RWPE2 (cell line): ENCODE data around the gene PDHA1.

ENCODE experiments used
- ATAC-seq: fragments of 200-7000 bp; cut with Tn5 transposase; 3 replicates; pipeline ENCODE4 v1.9.1; 2021; ENCODE audit warnings: low read depth
- DNase-seq: peaks from one replicate; pipeline ENCODE4 v3.0.0-alpha.2; 2020; ENCODE audit warnings: low spot score
- H3K27ac ChIP-seq: fragments of 450-650 bp; 2 replicates; pipeline ENCODE4 v1.5.1; 2017; ENCODE audit warnings: mild to moderate bottlenecking; ENCODE audit not compliant: poor library complexity, severe bottlenecking
- H3K27me3 ChIP-seq: fragments of 250-450 bp; sonication (Bioruptor Pico); 2 replicates; pipeline ENCODE4 v1.5.1; 2021; ENCODE audit warnings: mild to moderate bottlenecking, moderate library complexity; ENCODE audit not compliant: insufficient read depth, poor library complexity, severe bottlenecking
- H3K36me3 ChIP-seq: fragments of 250-450 bp; sonication (Bioruptor Pico); 2 replicates; pipeline ENCODE4 v1.5.1; 2020; ENCODE audit warnings: low read depth, mild to moderate bottlenecking, moderate library complexity
- H3K4me1 ChIP-seq: fragments of 250-450 bp; sonication (Bioruptor Pico); 2 replicates; pipeline ENCODE4 v1.5.1; 2021; ENCODE audit warnings: mild to moderate bottlenecking, moderate library complexity; ENCODE audit not compliant: insufficient read depth, poor library complexity, severe bottlenecking
- H3K4me3 ChIP-seq: fragments of 250-450 bp; sonication (Bioruptor Pico); 2 replicates; pipeline ENCODE4 v1.5.1; 2021; ENCODE audit warnings: mild to moderate bottlenecking, moderate library complexity; ENCODE audit not compliant: severe bottlenecking
- H3K9me3 ChIP-seq: fragments of 250-450 bp; sonication (Bioruptor Pico); 2 replicates; pipeline ENCODE4 v1.5.1; 2021; ENCODE audit warnings: mild to moderate bottlenecking, moderate library complexity; ENCODE audit not compliant: severe bottlenecking
- CTCF ChIP-seq: fragments of 450-650 bp; IDR thresholded peaks from one replicate; pipeline ENCODE4 v1.5.1; 2017; ENCODE audit warnings: mild to moderate bottlenecking, moderate library complexity; ENCODE audit not compliant: poor library complexity, severe bottlenecking

PDHA1 gene

GRCh38 chrX:19372547-19373331 lies 29.0 kb downstream of the PDHA1 start:
- DNase-seq (no peak), ATAC-seq (peak; percentile 74)
- Histone ChIP-seq H3K27ac (no peak overlapping the region), H3K27me3 (no peaks in the 10 kb centered on the region), H3K4me3 (peak overlapping the region; percentile 16), H3K9me3 (no peaks in the 10 kb centered on the region), H3K36me3 (no peaks in the 10 kb centered on the region), H3K4me1 (no peaks in the 10 kb centered on the region)
- TF ChIP-seq CTCF = peak; percentile 42

GRCh38 chrX:19373351-19373891 lies 29.7 kb downstream of the PDHA1 start:
- DNase-seq = no peak
- Histone ChIP-seq H3K36me3 (no peaks in the 10 kb centered on the region), H3K4me1 (no peaks in the 10 kb centered on the region), H3K27ac (no peak overlapping the region), H3K9me3 (no peaks in the 10 kb centered on the region), H3K4me3 (no peak overlapping the region), H3K27me3 (no peaks in the 10 kb centered on the region)
- ATAC-seq = no peak
- no peak for TF ChIP-seq CTCF

- Histone ChIP-seq H3K27me3 (no peaks in the 10 kb centered on the region), H3K9me3 (no peaks in the 10 kb centered on the region), H3K4me3 (no peak overlapping the region), H3K4me1 (no peaks in the 10 kb centered on the region), H3K27ac (no peak overlapping the region), H3K36me3 (no peaks in the 10 kb centered on the region)
- TF ChIP-seq CTCF = no peak
- DNase-seq = no peak
- no peak for ATAC-seq
Observed at GRCh38 chrX:19375546-19375945, 31.8 kb downstream of the PDHA1 start.

- Histone ChIP-seq H3K36me3 (no peaks in the 10 kb centered on the region), H3K4me3 (no peak overlapping the region), H3K27ac (no peak overlapping the region), H3K27me3 (no peaks in the 10 kb centered on the region), H3K4me1 (no peaks in the 10 kb centered on the region), H3K9me3 (no peaks in the 10 kb centered on the region)
- no peak for DNase-seq
- no peak for TF ChIP-seq CTCF
- no peak for ATAC-seq
Observed at GRCh38 chrX:19377799-19378198, 34.1 kb downstream of the PDHA1 start.

- Histone ChIP-seq H3K4me1 (no peaks in the 10 kb centered on the region), H3K36me3 (no peaks in the 10 kb centered on the region), H3K27me3 (no peaks in the 10 kb centered on the region), H3K9me3 (no peaks in the 10 kb centered on the region), H3K27ac (no peak overlapping the region), H3K4me3 (no peak overlapping the region)
- no peak for TF ChIP-seq CTCF
- ATAC-seq = no peak
- DNase-seq = no peak
Observed at GRCh38 chrX:19381326-19381725, 37.6 kb downstream of the PDHA1 start.
